GM20000 (cell line): ENCODE results near the gene PLA2G6.

Experiments
- DNase-seq: peaks from one replicate; pipeline ENCODE4 v3.0.0; 2012; ENCODE audit warnings: low spot score
- TF ChIP-seq, protein P1 (sequence below): IDR thresholded peaks from 2 replicates; pipeline ENCODE4 v1.5.1; 2012; ENCODE audit warnings: mild to moderate bottlenecking, control low read depth; ENCODE audit errors: extremely low read depth, missing control alignments

PLA2G6 gene

DNA sequence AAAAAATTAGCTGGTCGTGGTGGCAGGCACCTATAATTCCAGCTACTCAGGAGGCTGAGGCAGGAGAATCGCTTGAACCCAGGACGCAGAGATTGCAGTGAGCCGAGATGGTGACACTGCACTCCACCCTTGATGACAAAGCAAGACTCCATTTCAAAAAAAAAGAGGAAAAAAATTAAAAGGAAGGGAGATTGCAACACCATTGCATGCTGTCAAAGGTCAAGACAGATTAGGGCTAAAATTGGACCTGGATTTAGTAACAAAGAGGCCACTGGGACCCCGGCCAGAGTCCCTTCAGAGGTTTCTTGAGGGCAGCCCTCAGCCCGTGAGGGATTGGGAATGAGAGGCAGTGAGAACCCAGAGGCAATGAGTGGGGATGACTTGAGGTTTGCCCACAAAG lies 11.9 kb upstream of the PLA2G6 start:
- DNase-seq = no peak
- TF ChIP-seq, protein P1, sequence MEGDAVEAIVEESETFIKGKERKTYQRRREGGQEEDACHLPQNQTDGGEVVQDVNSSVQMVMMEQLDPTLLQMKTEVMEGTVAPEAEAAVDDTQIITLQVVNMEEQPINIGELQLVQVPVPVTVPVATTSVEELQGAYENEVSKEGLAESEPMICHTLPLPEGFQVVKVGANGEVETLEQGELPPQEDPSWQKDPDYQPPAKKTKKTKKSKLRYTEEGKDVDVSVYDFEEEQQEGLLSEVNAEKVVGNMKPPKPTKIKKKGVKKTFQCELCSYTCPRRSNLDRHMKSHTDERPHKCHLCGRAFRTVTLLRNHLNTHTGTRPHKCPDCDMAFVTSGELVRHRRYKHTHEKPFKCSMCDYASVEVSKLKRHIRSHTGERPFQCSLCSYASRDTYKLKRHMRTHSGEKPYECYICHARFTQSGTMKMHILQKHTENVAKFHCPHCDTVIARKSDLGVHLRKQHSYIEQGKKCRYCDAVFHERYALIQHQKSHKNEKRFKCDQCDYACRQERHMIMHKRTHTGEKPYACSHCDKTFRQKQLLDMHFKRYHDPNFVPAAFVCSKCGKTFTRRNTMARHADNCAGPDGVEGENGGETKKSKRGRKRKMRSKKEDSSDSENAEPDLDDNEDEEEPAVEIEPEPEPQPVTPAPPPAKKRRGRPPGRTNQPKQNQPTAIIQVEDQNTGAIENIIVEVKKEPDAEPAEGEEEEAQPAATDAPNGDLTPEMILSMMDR = no peak

DNA sequence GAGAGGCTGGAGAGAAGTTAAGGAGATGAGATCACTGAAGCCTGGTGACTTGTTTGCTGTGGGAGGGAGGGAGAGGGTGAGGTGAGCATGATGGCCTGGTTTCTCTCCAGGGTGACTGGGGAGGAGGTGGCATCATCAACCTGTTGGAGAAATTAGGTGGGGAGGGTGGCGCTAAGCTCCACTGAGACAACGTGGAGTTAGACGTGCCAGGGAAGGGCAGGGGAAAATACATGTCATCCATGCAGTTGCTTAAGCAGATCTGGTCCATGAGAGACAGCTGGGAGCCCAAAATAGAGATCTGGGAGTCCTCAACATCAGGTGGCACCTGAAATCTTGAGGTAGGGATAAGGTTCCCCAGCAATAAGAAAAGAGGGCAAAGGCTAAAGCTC lies 10.8 kb upstream of the PLA2G6 start:
- no peak for DNase-seq
- TF ChIP-seq, protein P1 = no peak

GRCh38 chr22:38191731-38192474 lies 10.3 kb upstream of the PLA2G6 start:
- no peak for DNase-seq
- TF ChIP-seq, protein P1 = no peak

GRCh38 chr22:38191055-38191454 lies 9.4 kb upstream of the PLA2G6 start:
- DNase-seq = no peak
- TF ChIP-seq, protein P1 = no peak

- TF ChIP-seq, protein P1 = no peak
- DNase-seq = no peak
These were observed 9.0 kb upstream of the PLA2G6 start for GRCh38 chr22:38190581-38190980.

GRCh38 chr22:38189104-38189503 lies 7.5 kb upstream of the PLA2G6 start:
- no peak for DNase-seq

More at GRCh38 chr22:38189104-38189503, 7.5 kb upstream of the PLA2G6 start:
- TF ChIP-seq, protein P1 = no peak
